C4-2B (cell line): ENCODE results near the gene AGAP1.

ENCODE experiments used
- ZFX ChIP-seq: fragments of 450-650 bp; IDR thresholded peaks from 2 replicates; pipeline ENCODE4 v1.6.1; 2017
- TF ChIP-seq, protein P1 (sequence below): fragments of 450-650 bp; conservative IDR thresholded peaks from 2 replicates; pipeline ENCODE4 v1.5.1; 2017; ENCODE audit warnings: mild to moderate bottlenecking

DNA sequence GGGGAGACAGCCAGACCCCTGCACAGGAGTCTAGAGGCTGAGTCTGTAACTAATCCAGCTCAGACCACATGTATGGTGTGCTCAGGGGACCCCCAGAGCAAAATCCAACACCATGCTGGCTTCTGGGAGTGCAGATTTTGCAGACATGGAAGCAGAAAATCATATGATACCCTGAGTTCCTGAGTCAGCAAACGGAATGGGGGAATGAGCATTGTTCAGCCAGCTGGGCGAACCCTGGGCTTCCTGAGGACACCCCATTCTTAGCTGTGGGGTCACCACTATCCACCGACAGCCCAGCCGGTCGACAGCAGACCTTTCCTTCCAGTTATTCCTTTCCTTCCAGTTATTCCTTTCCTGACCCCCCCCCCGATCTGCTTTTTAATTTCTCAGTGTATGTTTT lies 351.4 kb downstream of the AGAP1 start:
- TF ChIP-seq, protein P1, sequence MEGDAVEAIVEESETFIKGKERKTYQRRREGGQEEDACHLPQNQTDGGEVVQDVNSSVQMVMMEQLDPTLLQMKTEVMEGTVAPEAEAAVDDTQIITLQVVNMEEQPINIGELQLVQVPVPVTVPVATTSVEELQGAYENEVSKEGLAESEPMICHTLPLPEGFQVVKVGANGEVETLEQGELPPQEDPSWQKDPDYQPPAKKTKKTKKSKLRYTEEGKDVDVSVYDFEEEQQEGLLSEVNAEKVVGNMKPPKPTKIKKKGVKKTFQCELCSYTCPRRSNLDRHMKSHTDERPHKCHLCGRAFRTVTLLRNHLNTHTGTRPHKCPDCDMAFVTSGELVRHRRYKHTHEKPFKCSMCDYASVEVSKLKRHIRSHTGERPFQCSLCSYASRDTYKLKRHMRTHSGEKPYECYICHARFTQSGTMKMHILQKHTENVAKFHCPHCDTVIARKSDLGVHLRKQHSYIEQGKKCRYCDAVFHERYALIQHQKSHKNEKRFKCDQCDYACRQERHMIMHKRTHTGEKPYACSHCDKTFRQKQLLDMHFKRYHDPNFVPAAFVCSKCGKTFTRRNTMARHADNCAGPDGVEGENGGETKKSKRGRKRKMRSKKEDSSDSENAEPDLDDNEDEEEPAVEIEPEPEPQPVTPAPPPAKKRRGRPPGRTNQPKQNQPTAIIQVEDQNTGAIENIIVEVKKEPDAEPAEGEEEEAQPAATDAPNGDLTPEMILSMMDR, result no peak
- TF ChIP-seq ZFX, result no peak
